K562 (cell line): ENCODE measurements around the gene RGL2. TPM values are rescaled to one million over a fixed set of nuclear protein-coding genes. Genes with fewer than 3 reads are reported as not detected.

ENCODE experiments used
- ATF2 ChIP-seq: sonication (generic); formaldehyde crosslinking; IDR thresholded peaks from 2 replicates; pipeline ENCODE4 v1.8.1; 2022; ENCODE audit warnings: missing genetic modification reagents
- CREB5 ChIP-seq: fragments of 250-450 bp; sonication (Bioruptor Pico); IDR thresholded peaks from 2 replicates; pipeline ENCODE4 v1.5.0; 2020; ENCODE audit warnings: mild to moderate bottlenecking
- ESRRA ChIP-seq: fragments of 450-650 bp; IDR thresholded peaks from 2 replicates; pipeline ENCODE4 v1.6.1; 2014; ENCODE audit warnings: low read depth, mild to moderate bottlenecking, moderate library complexity, borderline replicate concordance
- ESRRB ChIP-seq: fragments of 250-450 bp; sonication (Bioruptor Pico); IDR thresholded peaks from 2 replicates; pipeline ENCODE4 v1.5.0; 2020; ENCODE audit warnings: mild to moderate bottlenecking, moderate library complexity, borderline replicate concordance
- ETV1 ChIP-seq: fragments of 450-650 bp; conservative IDR thresholded peaks from 2 replicates; pipeline ENCODE4 v1.6.1; 2016; ENCODE audit warnings: missing genetic modification characterization, control low read depth, low read depth, missing compliant biosample characterization
- FOS ChIP-seq: IDR thresholded peaks from 3 replicates; pipeline ENCODE4 v1.6.1; 2011; ENCODE audit not compliant: insufficient read length; ENCODE audit errors: extremely low read depth
- FOSL1 ChIP-seq: fragments of 200-800 bp; sonication (Bioruptor generic); conservative IDR thresholded peaks from 2 replicates; pipeline ENCODE4 v1.6.1; 2016; ENCODE audit warnings: missing genetic modification characterization, missing compliant biosample characterization
- JUND ChIP-seq, 2 experiments: IDR thresholded peaks; 2 replicates in 1 of 2; 3 replicates in 1 of 2; pipeline ENCODE4 v1.6.1; 2011; ENCODE audit warnings: borderline replicate concordance in 2 of 2, low read depth in 2 of 2, low read length in 2 of 2, improper control_type of control experiment in 1 of 2, missing biosample characterization in 1 of 2, missing genetic modification characterization in 1 of 2, missing genetic modification reagents in 1 of 2
- KLF13 ChIP-seq: fragments of 450-650 bp; IDR thresholded peaks from 2 replicates; pipeline ENCODE4 v1.6.1; 2016; ENCODE audit warnings: missing genetic modification characterization, low read depth, mild to moderate bottlenecking, missing compliant biosample characterization, moderate library complexity, borderline replicate concordance
- NCOA4 ChIP-seq: fragments of 450-650 bp; IDR thresholded peaks from 2 replicates; pipeline ENCODE4 v1.6.1; 2018; ENCODE audit warnings: mild to moderate bottlenecking; ENCODE audit not compliant: partially characterized antibody
- NEUROD1 ChIP-seq: fragments of 150-350 bp; IDR thresholded peaks from 2 replicates; pipeline ENCODE4 v1.6.1; 2014; ENCODE audit warnings: borderline replicate concordance, low read length, low read depth; ENCODE audit not compliant: partially characterized antibody
- NFXL1 ChIP-seq: fragments of 450-650 bp; formaldehyde crosslinking; IDR thresholded peaks from 2 replicates; pipeline ENCODE4 v1.4.0; 2021; ENCODE audit warnings: mild to moderate bottlenecking
- NR3C1 ChIP-seq: sonication (generic); formaldehyde crosslinking; IDR thresholded peaks from 2 replicates; pipeline ENCODE4 v1.8.1; 2022; ENCODE audit warnings: missing genetic modification reagents
- PTTG1 ChIP-seq: fragments of 450-650 bp; IDR thresholded peaks from 2 replicates; pipeline ENCODE4 v1.6.1; 2016; ENCODE audit warnings: low read depth, mild to moderate bottlenecking, missing genetic modification characterization, missing compliant biosample characterization
- RBFOX2 ChIP-seq: fragments of 200-400 bp; formaldehyde crosslinking; IDR thresholded peaks from 2 replicates; pipeline ENCODE4 v1.6.1; 2017; ENCODE audit warnings: low read depth, mild to moderate bottlenecking, low read length, moderate library complexity
- SRSF9 ChIP-seq: fragments of 200-400 bp; formaldehyde crosslinking; IDR thresholded peaks from 2 replicates; pipeline ENCODE4 v1.6.1; 2017; ENCODE audit warnings: low read depth, low read length, borderline replicate concordance
- ZNF239 ChIP-seq: fragments of 250-450 bp; sonication (Bioruptor Pico); IDR thresholded peaks from 2 replicates; pipeline ENCODE4 v1.4.0; 2020; ENCODE audit warnings: mild to moderate bottlenecking
- ZNF445 ChIP-seq: fragments of 250-450 bp; sonication (Bioruptor Pico); IDR thresholded peaks from 2 replicates; pipeline ENCODE4 v1.4.0; 2020; ENCODE audit warnings: low read depth, mild to moderate bottlenecking, moderate library complexity
- ZNF518B ChIP-seq: fragments of 250-450 bp; sonication (Bioruptor Pico); IDR thresholded peaks from 2 replicates; pipeline ENCODE4 v1.5.0; 2021; ENCODE audit warnings: mild to moderate bottlenecking, moderate library complexity
- ZNF707 ChIP-seq: fragments of 250-450 bp; sonication (Bioruptor Pico); conservative IDR thresholded peaks from 2 replicates; pipeline ENCODE4 v1.8.0; 2022; ENCODE audit warnings: inconsistent platforms, mild to moderate bottlenecking, moderate library complexity
- ZNF764 ChIP-seq: fragments of 250-450 bp; sonication (Bioruptor Pico); IDR thresholded peaks from 2 replicates; pipeline ENCODE4 v1.4.0; 2020; ENCODE audit warnings: low read depth, mild to moderate bottlenecking, moderate library complexity
- polyA plus RNA-seq, 8 experiments: library from polyadenylated mRNA; depleted of rRNA in 4 of 8; stranded (reverse) in 5 of 8; unstranded in 3 of 8; fragments of >200 nt; fragmentation: Nextera tagmentation in 2 of 8; fragmentation: Illumina TruSeq in 1 of 8; extraction: Ambion mirVana in 2 of 8; extraction: Trizol in 1 of 8; gene quantifications; 2 replicates each; pipeline versions ENCODE4 v1.2.1 to v1.2.3, GENCODE V29; 2011 to 2014; ENCODE audit warnings: inconsistent platforms in 1 of 8, missing spikeins in 1 of 8
- total RNA-seq, 7 experiments: library from RNA; depleted of rRNA in 6 of 7; stranded (reverse); fragments of >200 nt in 6 of 7; fragmentation: Illumina TruSeq in 2 of 7; extraction: Trizol in 2 of 7; gene quantifications; 2 replicates each; pipeline versions ENCODE4 v1.2.1 to v1.2.3, GENCODE V29; 2011 to 2021; ENCODE audit warnings: low replicate concordance in 1 of 7

Gene RGL2
- total and polyA plus RNA-seq, 9 of the 15 experiments (the other 6 are each of a cell fraction or from before 2014, with no cell fraction given) = 1.8 to 57.1 (median 19.5) TPM

- TF ChIP-seq JUND (IDR thresholded peaks at IDR 0.05; ENCODE audit: borderline replicate concordance, low read depth, low read length) = peak; percentile 94
- peak; percentile 86 for TF ChIP-seq JUND (tag; IDR thresholded peaks at IDR 0.05; ENCODE audit: borderline replicate concordance, low read depth, low read length)
- no peak for TF ChIP-seq ZNF445
- TF ChIP-seq ZNF239 (CRISPR knock-in tag) = no peak
- TF ChIP-seq NFXL1 (CRISPR knock-in tag) = no peak
- TF ChIP-seq NR3C1 (CRISPR knock-in tag) = no peak
- TF ChIP-seq ATF2 (CRISPR knock-in tag) = peak; percentile 77; the same call in 1 of the 2 replicates
- no peak for TF ChIP-seq CREB5 (CRISPR knock-in tag)
- TF ChIP-seq FOS = no peak
- TF ChIP-seq ZNF764 = no peak
- no peak for TF ChIP-seq ETV1
- TF ChIP-seq NEUROD1 = no peak
- TF ChIP-seq ESRRA = no peak
- no peak for TF ChIP-seq ZNF707 (CRISPR knock-in tag)
- TF ChIP-seq KLF13 (tag) = no peak
- peak; percentile 82 for TF ChIP-seq FOSL1
- TF ChIP-seq SRSF9 = no peak
- peak; percentile 63 for TF ChIP-seq RBFOX2
- TF ChIP-seq ZNF518B (CRISPR knock-in tag) = no peak
- TF ChIP-seq PTTG1 = no peak
- TF ChIP-seq ESRRB (CRISPR knock-in tag) = no peak
- no peak for TF ChIP-seq NCOA4
These were observed 21.8 kb upstream of the RGL2 start (continued) for GRCh38 chr6:33320315-33321181.
